ENCODE results near the gene NUP98.
"Not testable (repeated sequence)": the region's sequence is repeated elsewhere in the genome, so short reads cannot be mapped to it uniquely, and the experiment has no call there.

Gene NUP98

GRCh38 chr11:3658252-3658651 is 139.1 kb downstream of the NUP98 start:
- Histone ChIP-seq H3K27ac (ENCODE audit: low read depth, low read length) (no peak overlapping the region), H3K4me2 (ENCODE audit: low read length) (no peak overlapping the region), H3K4me3 (ENCODE audit: low read length) (no peak overlapping the region), H3K4ac (ENCODE audit: low read depth, low read length) (no peak overlapping the region), H4K5ac (ENCODE audit: low read length) (no peak overlapping the region), H3K36me3 (ENCODE audit: control insufficient read depth, insufficient read depth, low read length) (no peaks in the 10 kb centered on the region), H3K9ac (ENCODE audit: low read length) (no peak overlapping the region), H2BK120ac (ENCODE audit: low read depth, low read length) (no peak overlapping the region), H4K8ac (ENCODE audit: low read depth, low read length) (no peak overlapping the region), H3K79me2 (ENCODE audit: control insufficient read depth, insufficient read depth, low read length) (no peaks in the 10 kb centered on the region), H2BK15ac (replicated peaks; ENCODE audit: low read depth) (no peak overlapping the region), H2BK5ac (ENCODE audit: low read length) (no peak overlapping the region), H3K23ac (ENCODE audit: low read length) (no peak overlapping the region), H3K56ac (ENCODE audit: low read length) (no peak overlapping the region), H3K79me1 (ENCODE audit: low read length) (no peaks in the 10 kb centered on the region), H3K18ac (ENCODE audit: low read length) (no peak overlapping the region), H3K4me1 (ENCODE audit: control insufficient read depth, low read depth, low read length) (no peaks in the 10 kb centered on the region), H2AK5ac (ENCODE audit: low read length) (no peak overlapping the region), H3K27me3 (ENCODE audit: insufficient read depth, low read length, poor library complexity) (no peaks in the 10 kb centered on the region)
- no CpG with 5 or more reads among the region's 8 CpGs for WGBS (ENCODE audit: extremely low coverage, insufficient coverage, low lambda C conversion rate)
- no peak for DNase-seq

GRCh38 chr11:3657331-3657730 is 140.0 kb downstream of the NUP98 start:
- not testable (repeated sequence) for H3K27ac ChIP-seq (ENCODE audit: low read depth, low read length); H2BK120ac ChIP-seq (ENCODE audit: low read depth, low read length); H3K79me2 ChIP-seq (ENCODE audit: control insufficient read depth, insufficient read depth, low read length); H3K56ac ChIP-seq (ENCODE audit: low read length); H2BK15ac ChIP-seq (replicated peaks; ENCODE audit: low read depth); H4K8ac ChIP-seq (ENCODE audit: low read depth, low read length); H3K4me2 ChIP-seq (ENCODE audit: low read length); H3K27me3 ChIP-seq (ENCODE audit: insufficient read depth, low read length, poor library complexity); DNase-seq; H3K23ac ChIP-seq (ENCODE audit: low read length); H3K36me3 ChIP-seq (ENCODE audit: control insufficient read depth, insufficient read depth, low read length); H2BK5ac ChIP-seq (ENCODE audit: low read length); H4K5ac ChIP-seq (ENCODE audit: low read length); H3K18ac ChIP-seq (ENCODE audit: low read length); H3K4ac ChIP-seq (ENCODE audit: low read depth, low read length); H3K4me1 ChIP-seq (ENCODE audit: control insufficient read depth, low read depth, low read length); H2AK5ac ChIP-seq (ENCODE audit: low read length); H3K79me1 ChIP-seq (ENCODE audit: low read length); H3K9ac ChIP-seq (ENCODE audit: low read length); H3K4me3 ChIP-seq (ENCODE audit: low read length)
- no CpG with 5 or more reads among the region's 5 CpGs for WGBS (ENCODE audit: extremely low coverage, insufficient coverage, low lambda C conversion rate)

DNA sequence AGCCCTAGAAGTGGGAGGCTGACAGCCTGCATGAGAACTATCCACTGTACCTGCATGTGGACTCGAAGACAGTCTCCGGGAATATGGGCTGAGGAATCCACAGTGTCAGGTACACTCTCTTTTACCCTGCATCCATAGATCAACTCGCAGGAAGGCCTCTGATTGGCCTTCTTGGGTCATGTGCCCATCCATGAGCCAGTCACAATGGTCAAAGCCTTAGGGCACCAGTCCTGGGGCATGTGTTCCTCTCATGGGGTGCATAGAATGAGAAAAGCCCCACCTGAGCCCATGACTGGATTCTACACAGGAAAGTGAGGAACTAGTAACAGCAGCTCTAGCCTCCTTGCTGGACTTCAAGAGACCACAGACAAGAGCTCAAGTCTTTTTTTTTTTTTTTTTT is 141.8 kb downstream of the NUP98 start:
- no peak overlapping the region for H2BK15ac ChIP-seq (replicated peaks; ENCODE audit: low read depth)
- no peak overlapping the region for H3K4me3 ChIP-seq (ENCODE audit: low read length)
- H3K79me2 ChIP-seq (ENCODE audit: control insufficient read depth, insufficient read depth, low read length), result no peaks in the 10 kb centered on the region
- H3K4me1 ChIP-seq (ENCODE audit: control insufficient read depth, low read depth, low read length), result no peaks in the 10 kb centered on the region
- no peak overlapping the region for H3K4me2 ChIP-seq (ENCODE audit: low read length)
- no peak overlapping the region for H4K5ac ChIP-seq (ENCODE audit: low read length)
- H3K23ac ChIP-seq (ENCODE audit: low read length), result no peak overlapping the region
- no peak overlapping the region for H4K8ac ChIP-seq (ENCODE audit: low read depth, low read length)
- H2BK5ac ChIP-seq (ENCODE audit: low read length), result no peak overlapping the region
- no peak overlapping the region for H3K18ac ChIP-seq (ENCODE audit: low read length)
- H2BK120ac ChIP-seq (ENCODE audit: low read depth, low read length), result no peak overlapping the region
- no peaks in the 10 kb centered on the region for H3K36me3 ChIP-seq (ENCODE audit: control insufficient read depth, insufficient read depth, low read length)
- DNase-seq, result peak; percentile 16
- no peak overlapping the region for H2AK5ac ChIP-seq (ENCODE audit: low read length)
- H3K27ac ChIP-seq (ENCODE audit: low read depth, low read length), result no peak overlapping the region
- H3K9ac ChIP-seq (ENCODE audit: low read length), result no peak overlapping the region
- H3K79me1 ChIP-seq (ENCODE audit: low read length), result no peaks in the 10 kb centered on the region
- H3K56ac ChIP-seq (ENCODE audit: low read length), result no peak overlapping the region
- no peaks in the 10 kb centered on the region for H3K27me3 ChIP-seq (ENCODE audit: insufficient read depth, low read length, poor library complexity)
- H3K4ac ChIP-seq (ENCODE audit: low read depth, low read length), result no peak overlapping the region
- no CpG with 5 or more reads among the region's 3 CpGs for WGBS (ENCODE audit: extremely low coverage, insufficient coverage, low lambda C conversion rate)

DNA sequence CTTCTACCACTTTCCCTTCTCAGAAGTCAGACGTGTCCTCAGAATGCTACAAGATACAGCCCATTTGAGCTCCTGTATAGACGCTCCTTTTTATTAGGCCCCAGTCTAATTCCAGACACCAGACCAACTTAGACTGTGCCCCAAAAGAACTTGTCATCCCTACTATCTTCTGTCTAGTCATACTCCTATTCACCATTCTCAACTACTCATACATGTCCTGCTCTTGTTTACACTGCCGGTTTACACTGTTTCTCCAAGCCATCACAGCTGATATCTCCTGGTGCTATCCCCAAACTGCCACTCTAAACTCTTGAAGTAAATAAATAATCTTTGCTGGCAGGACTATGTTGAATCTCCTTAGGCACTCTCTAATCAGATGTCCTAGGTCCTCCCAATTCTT is 144.8 kb downstream of the NUP98 start:
- not testable (repeated sequence) for H3K79me2 ChIP-seq (ENCODE audit: control insufficient read depth, insufficient read depth, low read length); H3K27ac ChIP-seq (ENCODE audit: low read depth, low read length); H3K18ac ChIP-seq (ENCODE audit: low read length); H3K4me2 ChIP-seq (ENCODE audit: low read length); H3K9ac ChIP-seq (ENCODE audit: low read length); H3K36me3 ChIP-seq (ENCODE audit: control insufficient read depth, insufficient read depth, low read length); DNase-seq; H2AK5ac ChIP-seq (ENCODE audit: low read length); H2BK120ac ChIP-seq (ENCODE audit: low read depth, low read length); H4K8ac ChIP-seq (ENCODE audit: low read depth, low read length); H2BK5ac ChIP-seq (ENCODE audit: low read length); H3K4ac ChIP-seq (ENCODE audit: low read depth, low read length); H4K5ac ChIP-seq (ENCODE audit: low read length); H2BK15ac ChIP-seq (replicated peaks; ENCODE audit: low read depth); H3K23ac ChIP-seq (ENCODE audit: low read length); H3K56ac ChIP-seq (ENCODE audit: low read length); H3K4me1 ChIP-seq (ENCODE audit: control insufficient read depth, low read depth, low read length); H3K27me3 ChIP-seq (ENCODE audit: insufficient read depth, low read length, poor library complexity); H3K4me3 ChIP-seq (ENCODE audit: low read length); H3K79me1 ChIP-seq (ENCODE audit: low read length)
- no CpG with 5 or more reads among the region's 3 CpGs for WGBS (ENCODE audit: extremely low coverage, insufficient coverage, low lambda C conversion rate)

GRCh38 chr11:3649374-3649773 is 148.0 kb downstream of the NUP98 start:
- H3K4me1 ChIP-seq (ENCODE audit: control insufficient read depth, low read depth, low read length), result not testable (repeated sequence)

GRCh38 chr11:3648843-3649242 is 148.5 kb downstream of the NUP98 start:
- H3K4me1 ChIP-seq (ENCODE audit: control insufficient read depth, low read depth, low read length); H3K27ac ChIP-seq (ENCODE audit: low read depth, low read length); H3K9ac ChIP-seq (ENCODE audit: low read length); H3K4me3 ChIP-seq (ENCODE audit: low read length); H2AK5ac ChIP-seq (ENCODE audit: low read length); H2BK5ac ChIP-seq (ENCODE audit: low read length); H3K4ac ChIP-seq (ENCODE audit: low read depth, low read length); H4K8ac ChIP-seq (ENCODE audit: low read depth, low read length); H3K18ac ChIP-seq (ENCODE audit: low read length); H3K79me2 ChIP-seq (ENCODE audit: control insufficient read depth, insufficient read depth, low read length); H3K27me3 ChIP-seq (ENCODE audit: insufficient read depth, low read length, poor library complexity); H3K36me3 ChIP-seq (ENCODE audit: control insufficient read depth, insufficient read depth, low read length); H2BK120ac ChIP-seq (ENCODE audit: low read depth, low read length); H3K23ac ChIP-seq (ENCODE audit: low read length); H3K56ac ChIP-seq (ENCODE audit: low read length); H4K5ac ChIP-seq (ENCODE audit: low read length); H3K79me1 ChIP-seq (ENCODE audit: low read length); DNase-seq; H3K4me2 ChIP-seq (ENCODE audit: low read length); H2BK15ac ChIP-seq (replicated peaks; ENCODE audit: low read depth): not testable (repeated sequence)
- WGBS (ENCODE audit: extremely low coverage, insufficient coverage, low lambda C conversion rate), result no CpG with 5 or more reads among the region's 13 CpGs

More at GRCh38 chr11:3649374-3649773, 148.0 kb downstream of the NUP98 start:
- H3K27me3 ChIP-seq (ENCODE audit: insufficient read depth, low read length, poor library complexity); H3K56ac ChIP-seq (ENCODE audit: low read length); H2BK5ac ChIP-seq (ENCODE audit: low read length); H3K23ac ChIP-seq (ENCODE audit: low read length); H4K8ac ChIP-seq (ENCODE audit: low read depth, low read length); H3K27ac ChIP-seq (ENCODE audit: low read depth, low read length); H3K36me3 ChIP-seq (ENCODE audit: control insufficient read depth, insufficient read depth, low read length); H2AK5ac ChIP-seq (ENCODE audit: low read length); H3K4ac ChIP-seq (ENCODE audit: low read depth, low read length); H3K9ac ChIP-seq (ENCODE audit: low read length); H2BK120ac ChIP-seq (ENCODE audit: low read depth, low read length); H3K4me3 ChIP-seq (ENCODE audit: low read length); H4K5ac ChIP-seq (ENCODE audit: low read length); H2BK15ac ChIP-seq (replicated peaks; ENCODE audit: low read depth); H3K18ac ChIP-seq (ENCODE audit: low read length); H3K4me2 ChIP-seq (ENCODE audit: low read length); H3K79me1 ChIP-seq (ENCODE audit: low read length); H3K79me2 ChIP-seq (ENCODE audit: control insufficient read depth, insufficient read depth, low read length): not testable (repeated sequence)
- WGBS (ENCODE audit: extremely low coverage, insufficient coverage, low lambda C conversion rate), result no CpG with 5 or more reads among the region's 9 CpGs
- peak; percentile 31 for DNase-seq
